Panc1 (cell line): ENCODE results near the gene P2RX2. TPM values are rescaled to one million over a fixed set of nuclear protein-coding genes. Genes with fewer than 3 reads are reported as not detected.

Source experiments
- ATAC-seq: fragments of 200-7000 bp; cut with Tn5 transposase; 2 replicates; pipeline ENCODE4 v1.9.1; 2020; ENCODE audit warnings: mild to moderate bottlenecking, moderate library complexity
- BruUV-seq: library from RNA; stranded (reverse); fragments of 400-500 nt; replicated peaks from 2 replicates; lab custom pipeline; 2021; lab: Mats Ljungman, UMichigan
- CTCF ChIA-PET: fragments of 300-600 bp; sonication (Branson Sonifier 250); formaldehyde crosslinking; loops from one replicate; lab custom pipeline; 2022; ENCODE audit warnings: antibody characterized with exemption; lab: Charles Lee
- POLR2A ChIA-PET: fragments of 300-600 bp; sonication (Branson Sonifier 250); formaldehyde crosslinking; loops from one replicate; lab custom pipeline; 2022; ENCODE audit warnings: antibody characterized with exemption; lab: Charles Lee
- DNase-seq: peaks from one replicate; pipeline ENCODE4 v3.0.0-alpha.2; 2010; ENCODE audit warnings: low read depth, low spot score
- H3K27ac ChIP-seq: 2 replicates; pipeline ENCODE4 v1.5.1; 2011; ENCODE audit warnings: mild to moderate bottlenecking, low read length, inconsistent platforms
- H3K27me3 ChIP-seq: fragments of 200-500 bp; sonication (Bioruptor generic); 2 replicates; pipeline ENCODE4 v1.6.0; 2014; ENCODE audit warnings: low read length, inconsistent platforms; ENCODE audit not compliant: control insufficient read depth, insufficient read depth
- H3K36me3 ChIP-seq: fragments of 200-500 bp; sonication (Bioruptor generic); 2 replicates; pipeline ENCODE4 v1.5.1; 2014; ENCODE audit warnings: inconsistent platforms, mild to moderate bottlenecking, low read length, moderate library complexity; ENCODE audit not compliant: control insufficient read depth, insufficient read depth
- H3K4me1 ChIP-seq: 2 replicates; pipeline ENCODE4 v1.5.1; 2011; ENCODE audit warnings: inconsistent platforms, mild to moderate bottlenecking, low read length, moderate library complexity; ENCODE audit not compliant: control insufficient read depth, insufficient read depth
- H3K4me3 ChIP-seq, 2 experiments: 2 replicates each; pipeline ENCODE4 v1.5.1; 2011 to 2012; ENCODE audit warnings: low read depth in 2 of 2, low read length in 2 of 2, mild to moderate bottlenecking in 2 of 2, inconsistent platforms in 1 of 2, moderate library complexity in 1 of 2
- H3K9me3 ChIP-seq: fragments of 200-500 bp; sonication (Bioruptor generic); 2 replicates; pipeline ENCODE4 v1.5.1; 2014; ENCODE audit warnings: low read depth, mild to moderate bottlenecking, inconsistent platforms, low read length, moderate library complexity; ENCODE audit not compliant: control insufficient read depth, insufficient read depth
- CTCF ChIP-seq: fragments of 450-650 bp; IDR thresholded peaks from 2 replicates; pipeline ENCODE4 v1.5.1; 2017; ENCODE audit warnings: mild to moderate bottlenecking
- POLR2AphosphoS5 ChIP-seq: IDR thresholded peaks from 2 replicates; pipeline ENCODE4 v1.6.1; 2012; ENCODE audit warnings: mild to moderate bottlenecking, low read depth, low read length, moderate library complexity
- REST ChIP-seq, 2 experiments: IDR thresholded peaks; 2 replicates each; pipeline ENCODE4 v1.6.1; 2011 to 2012; ENCODE audit warnings: low read depth in 2 of 2, control low read depth in 1 of 2, low read length in 1 of 2, mild to moderate bottlenecking in 1 of 2, moderate library complexity in 1 of 2; ENCODE audit not compliant: insufficient read depth in 1 of 2
- SIN3A ChIP-seq: IDR thresholded peaks from 2 replicates; pipeline ENCODE4 v1.6.1; 2012; ENCODE audit warnings: low read depth, mild to moderate bottlenecking, low read length, moderate library complexity, borderline replicate concordance; ENCODE audit not compliant: insufficient read depth
- TCF7L2 ChIP-seq: IDR thresholded peaks from 2 replicates; pipeline ENCODE4 v1.6.1; 2011; ENCODE audit warnings: mild to moderate bottlenecking, low read depth, low read length, inconsistent platforms
- in situ Hi-C: cut with HindIII; loops from 2 replicates; pipeline ENCODE4 v1.10.0; 2016; ENCODE audit warnings: low sequenced_read_pairs, low pct_unique_long_range_greater_than_20kb
- intact Hi-C: fragments of 100-400 bp; cut with micrococcal nuclease; formaldehyde crosslinking; loops from one replicate; pipeline ENCODE4 v1.10.0; 2022; ENCODE audit not compliant: unreplicated experiment
- total RNA-seq: library from RNA; stranded (reverse); gene quantifications from one replicate; pipeline ENCODE4 v1.2.1, GENCODE V29; 2021; ENCODE audit not compliant: unreplicated experiment

P2RX2 gene
- total RNA-seq, 1 experiment from 2014 or later, result 1.2 TPM

GRCh38 chr12:132593938-132594358, 24.6 kb upstream of the P2RX2 start:
- H3K27ac ChIP-seq, result peak overlapping the region; percentile 44; the same call in 1 of the 2 replicates
- no peaks in the 10 kb centered on the region for H3K9me3 ChIP-seq
- in situ Hi-C loops (no loop called here), intact Hi-C loops (no loop called here)
- DNase-seq (peak; percentile 63), ATAC-seq (peak; percentile 95)
- ChIA-PET CTCF (no interaction called here), POLR2A (no interaction called here)
- TF ChIP-seq POLR2AphosphoS5, result no peak
- TF ChIP-seq SIN3A, result no peak
- TF ChIP-seq REST (IDR thresholded peaks at IDR 0.05; ENCODE audit: insufficient read depth in 1 of 2, low read depth in 2 of 2, low read length in 1 of 2), result no peak
- TF ChIP-seq CTCF, result no peak
- no peak for TF ChIP-seq TCF7L2
- peak overlapping the region; percentile 14 to 34; a peak in 3 of 4 replicates for H3K4me3 ChIP-seq
- no peaks in the 10 kb centered on the region for H3K36me3 ChIP-seq
- H3K4me1 ChIP-seq, result peaks cover 7% of the 10 kb centered on the region
- no peaks in the 10 kb centered on the region for H3K27me3 ChIP-seq
- no TSS peak for BruUV-seq

GRCh38 chr12:132595183-132595582, 23.4 kb upstream of the P2RX2 start:
- H3K36me3 ChIP-seq, result no peaks in the 10 kb centered on the region
- no peaks in the 10 kb centered on the region for H3K9me3 ChIP-seq
- in situ Hi-C loops (no loop called here), intact Hi-C loops (no loop called here)
- H3K27ac ChIP-seq, result no peak overlapping the region
- DNase-seq (no peak), ATAC-seq (no peak)
- no TSS peak for BruUV-seq
- no peak for TF ChIP-seq TCF7L2
- no peak for TF ChIP-seq SIN3A
- no peak for TF ChIP-seq REST (IDR thresholded peaks at IDR 0.05; ENCODE audit: insufficient read depth in 1 of 2, low read depth in 2 of 2, low read length in 1 of 2)
- ChIA-PET POLR2A (no interaction called here), CTCF (interaction anchor here (0.6 to 1.1 kb wide), 4 partner anchors 20 to 314 kb away, joined by 3 to 5 read pairs (median 4); no protein-coding TSS in a partner anchor)
- peaks cover 7% of the 10 kb centered on the region for H3K4me1 ChIP-seq
- H3K27me3 ChIP-seq, result no peaks in the 10 kb centered on the region
- H3K4me3 ChIP-seq, result no peak overlapping the region
